Heart right ventricle (tissue), 16 donors: ENCODE measurements around the gene IFI44. TPM values are rescaled to one million over a fixed set of nuclear protein-coding genes. Genes with fewer than 3 reads are reported as not detected.
A peak's percentile ranks its signal among the peaks of the same experiment; 100 is the strongest.

Experiments used
- ATAC-seq, 8 donors: fragments of 200-7000 bp; cut with Tn5 transposase; one replicate each; pipeline ENCODE4 v1.9.1; 2020; ENCODE audit warnings: mild to moderate bottlenecking in 8 of 8, moderate library complexity in 8 of 8, moderate number of reproducible peaks in 1 of 8
- DNase-seq, 2 donors: peaks; one replicate each; pipeline ENCODE4 v3.0.0-alpha.2; 2020
- H3K27ac ChIP-seq, 10 donors: fragments of 200-600 bp; sonication (generic) in 2 of 10; one replicate each; pipeline versions ENCODE4 v1.5.0 to v1.8.0; 2020 to 2022; ENCODE audit warnings: mild to moderate bottlenecking in 3 of 10
- H3K27me3 ChIP-seq, 7 donors: fragments of 200-600 bp; one replicate each; pipeline ENCODE4 v1.8.0; 2021 to 2022; ENCODE audit warnings: mild to moderate bottlenecking in 2 of 7
- H3K36me3 ChIP-seq, 9 donors: fragments of 200-600 bp; sonication (generic) in 1 of 9; one replicate each; pipeline versions ENCODE4 v1.5.0 to v1.8.0; 2020 to 2022; ENCODE audit warnings: mild to moderate bottlenecking in 2 of 9
- H3K4me1 ChIP-seq, 9 donors: fragments of 200-600 bp; sonication (generic) in 1 of 9; one replicate each; pipeline versions ENCODE4 v1.5.0 to v1.8.0; 2020 to 2022; ENCODE audit warnings: mild to moderate bottlenecking in 4 of 9
- H3K4me3 ChIP-seq, 10 donors: fragments of 200-600 bp; sonication (generic) in 2 of 10; one replicate each; pipeline versions ENCODE4 v1.5.0 to v1.8.0; 2020 to 2022; ENCODE audit warnings: mild to moderate bottlenecking in 7 of 10, moderate library complexity in 2 of 10
- H3K9me3 ChIP-seq, 11 donors: fragments of 200-600 bp in 10 of 11; sonication (generic) in 2 of 11; one replicate each; pipeline versions ENCODE4 v1.5.0 to v1.8.0; 2013 to 2022; ENCODE audit warnings: mild to moderate bottlenecking in 2 of 11, control low read depth in 1 of 11, moderate library complexity in 1 of 11
- CTCF ChIP-seq, 9 donors: fragments of 200-600 bp; sonication (generic) in 2 of 9; IDR thresholded peaks; one replicate each; pipeline versions ENCODE4 v1.5.0 to v1.8.0; 2021 to 2022; ENCODE audit warnings: antibody characterized with exemption in 9 of 9, mild to moderate bottlenecking in 5 of 9, moderate library complexity in 1 of 9
- WGBS, 2 donors: extraction: QIAGEN DNeasy Blood & Tissue Kit; methylation state at CpG; one replicate each; pipeline ENCODE4 v1.1.7; 2013; ENCODE audit warnings: inconsistent platforms in 1 of 2; 5-methylcytosine and 5-hydroxymethylcytosine counted together
- intact Hi-C, 10 donors: fragments of 100-400 bp; cut with DNase I; formaldehyde crosslinking; loops; one replicate each; pipeline versions ENCODE4 v1.11.1 to v1.14.2; 2022
- polyA plus RNA-seq, 2 donors: library from polyadenylated mRNA; stranded (reverse); fragments of 200-250 nt; gene quantifications; one replicate each; pipeline ENCODE4 v1.2.3, GENCODE V29; 2013
- total RNA-seq, 10 donors: library from RNA; stranded (reverse); fragmentation: NEBNext Ultra II Directional in 3 of 10; extraction: Animal tissue kit (Norgen Biotek cat#: 25700) in 3 of 10; gene quantifications; one replicate each; pipeline versions ENCODE4 v1.2.1 to v1.2.4, GENCODE V29; 2021 to 2023
- donor health status: Arrhythmogenic right ventricular cardiomyopathy.
- donor health status: ischemic (EF 13 %, LVEDD 7.1; RV severe dilation, severe dysfunction).
- donor health status: healthy with polysubstance abuse.
- donor health status: DM: no; HTN: yes; CAD: no.
- donor health status: DM: no; HTN: no; CAD: no.
- donor health status: ischemic (EF 25% LVEDD 6.9; RV normal size, moderate dysfunction).
- donor health status: ischemic (EF 25% LVEDD 5.7; RV mildly dilated, moderate dysfunction).
- donor health status: healthy.
- donor health status: DM: yes; HTN: yes; CAD: no.
- donor health status: Ischemic cardiomyopathy.
- donor health status: ischemic (EF 35%, LVEDD 5.7; RV mildly dilated, moderate dysfunction).
- donor health status: nonischemic (EF 11% LVEDD 7.7; RV severe dilation, severe dysfunction).
- donor health status: DM: yes; HTN: yes; CAD: no.
- donor health status: PGD.
- donor health status: ischemic (EF 29% LVEDD 5.4; RV normal size, mild dysfunction).
- donor health status: nonischemic (EF 23%, LVEDD 6.1; RV moderate dilation, normal function).

Gene IFI44
- total and polyA plus RNA-seq, 12 donors = 6.4 to 71.5 (median 11.8) TPM

- TF ChIP-seq CTCF (IDR thresholded peaks at IDR 0.05) = no peak
- Histone ChIP-seq H3K4me1 (peaks cover 0 to 34% (median 14%) of the 10 kb centered on the region in 9 donors), H3K36me3 (peaks cover 0 to 24% (median 3%) of the 10 kb centered on the region in 9 donors), H3K9me3 (peaks cover 0 to 28% (median 0%) of the 10 kb centered on the region in 11 donors), H3K27me3 (no peaks in the 10 kb centered on the region), H3K27ac (no peak overlapping the region), H3K4me3 (no peak overlapping the region)
- ATAC-seq (no peak), DNase-seq (no peak)
- 85 to 100% methylated on average over 1 of the region's 1 CpG for WGBS, 2 donors
- intact Hi-C loops = no loop called here
These were observed 2.4 kb upstream of the IFI44 start for GRCh38 chr1:78647238-78647637.

- Histone ChIP-seq H3K4me3 (peak overlapping the region; percentile 4 to 65 (median 49)), H3K9me3 (peaks cover 0 to 22% (median 0%) of the 10 kb centered on the region in 11 donors), H3K4me1 (peaks cover 0 to 49% (median 26%) of the 10 kb centered on the region in 9 donors), H3K27me3 (no peaks in the 10 kb centered on the region), H3K36me3 (peaks cover 0 to 14% (median 0%) of the 10 kb centered on the region in 9 donors), H3K27ac (peak overlapping the region in 9 of 10 donors; percentile 36 to 88 (median 74))
- 53 to 71% methylated on average over 6 of the region's 6 CpGs for WGBS, 2 donors
- peak in 5 of 8 donors; percentile 19 to 52 (median 43) for ATAC-seq
- no peak for TF ChIP-seq CTCF (IDR thresholded peaks at IDR 0.05)
- no peak for DNase-seq
- intact Hi-C loops = loop anchor here in 4 of 10 donors (2.0 to 5.0 kb wide), 3 partner anchors 27 to 33 kb away; partner anchors contain the start of gene IFI44L (in 2 of the 4)
These were observed 556 bp downstream of the IFI44 start for GRCh38 chr1:78650114-78650660.

- H3K9me3 ChIP-seq = peaks cover 0 to 22% (median 0%) of the 10 kb centered on the region in 11 donors
- intact Hi-C loops = loop anchor here in 4 of 10 donors (2.0 to 5.0 kb wide), 3 partner anchors 28 to 34 kb away; partner anchors contain the start of gene IFI44L (in 2 of the 4)
- no peaks in the 10 kb centered on the region for H3K27me3 ChIP-seq
- DNase-seq (no peak), ATAC-seq (peak in 5 of 8 donors; percentile 21 to 60 (median 58))
- peaks cover 0 to 25% (median 5%) of the 10 kb centered on the region in 9 donors for H3K36me3 ChIP-seq
- H3K4me1 ChIP-seq = peaks cover 0 to 47% (median 16%) of the 10 kb centered on the region in 9 donors
- WGBS, 2 donors = 54 to 62% methylated on average over 12 of the region's 12 CpGs
- peak overlapping the region in 8 of 10 donors; percentile 28 to 88 (median 74) for H3K27ac ChIP-seq
- H3K4me3 ChIP-seq = peak overlapping the region in 9 of 10 donors; percentile 31 to 65 (median 51)
- no peak for TF ChIP-seq CTCF (IDR thresholded peaks at IDR 0.05)
These were observed 1.6 kb downstream of the IFI44 start for GRCh38 chr1:78651241-78651640.

GRCh38 chr1:78652019-78652560, 2.5 kb downstream of the IFI44 start:
- intact Hi-C loops = loop anchor here in 2 of 10 donors (2.0 to 5.0 kb wide), 2 partner anchors 33 to 35 kb away; no protein-coding TSS in a partner anchor
- Histone ChIP-seq H3K4me1 (peaks cover 0 to 46% (median 15%) of the 10 kb centered on the region in 9 donors), H3K36me3 (peaks cover 0 to 33% (median 5%) of the 10 kb centered on the region in 9 donors), H3K4me3 (peak overlapping the region; percentile 11 to 65 (median 49)), H3K27me3 (no peaks in the 10 kb centered on the region), H3K27ac (peak overlapping the region in 8 of 10 donors; percentile 28 to 88 (median 74)), H3K9me3 (peaks cover 0 to 16% (median 0%) of the 10 kb centered on the region in 11 donors)
- ATAC-seq = no peak
- 73 to 75% methylated on average over 17 of the region's 17 CpGs for WGBS, 2 donors
- no peak for DNase-seq
- no peak for TF ChIP-seq CTCF (IDR thresholded peaks at IDR 0.05)
